Ishikawa (cell line): ENCODE results near the gene PTGES2.

Experiments used
- CEBPB ChIP-seq: IDR thresholded peaks from 2 replicates; pipeline ENCODE4 v1.6.1; 2012
- CREB1 ChIP-seq: IDR thresholded peaks from 2 replicates; pipeline ENCODE4 v1.6.1; 2012; ENCODE audit warnings: low read depth
- EGR1 ChIP-seq: IDR thresholded peaks from 2 replicates; pipeline ENCODE4 v1.6.1; 2012
- EP300 ChIP-seq: IDR thresholded peaks from 2 replicates; pipeline ENCODE4 v1.6.1; 2012; ENCODE audit warnings: borderline replicate concordance
- FOXM1 ChIP-seq: IDR thresholded peaks from 2 replicates; pipeline ENCODE4 v1.6.1; 2012; ENCODE audit warnings: low read depth, borderline replicate concordance
- MAX ChIP-seq: IDR thresholded peaks from 2 replicates; pipeline ENCODE4 v1.6.1; 2012
- NFIC ChIP-seq: IDR thresholded peaks from 2 replicates; pipeline ENCODE4 v1.6.1; 2012
- RAD21 ChIP-seq: IDR thresholded peaks from 2 replicates; pipeline ENCODE4 v1.6.1; 2012; ENCODE audit warnings: low read depth
- REST ChIP-seq: IDR thresholded peaks from 2 replicates; pipeline ENCODE4 v1.6.1; 2012; ENCODE audit warnings: low read depth, mild to moderate bottlenecking
- TAF1 ChIP-seq: IDR thresholded peaks from 2 replicates; pipeline ENCODE4 v1.6.1; 2012; ENCODE audit warnings: low read depth, mild to moderate bottlenecking
- TCF12 ChIP-seq: IDR thresholded peaks from 2 replicates; pipeline ENCODE4 v1.6.1; 2012; ENCODE audit warnings: low read depth
- USF1 ChIP-seq: IDR thresholded peaks from 2 replicates; pipeline ENCODE4 v1.6.1; 2012
- YY1 ChIP-seq: IDR thresholded peaks from 2 replicates; pipeline ENCODE4 v1.6.1; 2012; ENCODE audit warnings: low read depth
- ZBTB7A ChIP-seq: IDR thresholded peaks from 2 replicates; pipeline ENCODE4 v1.6.1; 2012; ENCODE audit warnings: low read depth

PTGES2 gene

GRCh38 chr9:128104171-128104618, 23.3 kb downstream of the PTGES2 start:
- TF ChIP-seq USF1 = no peak
- TF ChIP-seq EP300 = no peak
- TF ChIP-seq TCF12 = no peak
- no peak for TF ChIP-seq TAF1
- TF ChIP-seq RAD21 = no peak
- TF ChIP-seq CREB1 = no peak
- no peak for TF ChIP-seq ZBTB7A

- TF ChIP-seq CEBPB (no peak), REST (no peak), EP300 (no peak), TAF1 (no peak), YY1 (no peak), NFIC (no peak), USF1 (no peak), RAD21 (no peak), CREB1 (no peak), FOXM1 (no peak), MAX (no peak), ZBTB7A (no peak), TCF12 (no peak)
These were observed 24.0 kb downstream of the PTGES2 start for GRCh38 chr9:128103589-128103962.

GRCh38 chr9:128102861-128103588, 24.5 kb downstream of the PTGES2 start:
- TF ChIP-seq REST = no peak
- no peak for TF ChIP-seq MAX
- TF ChIP-seq YY1 = no peak
- TF ChIP-seq CEBPB = no peak
- no peak for TF ChIP-seq TCF12
- TF ChIP-seq RAD21 = no peak
- no peak for TF ChIP-seq EP300
- TF ChIP-seq TAF1 = no peak
- no peak for TF ChIP-seq ZBTB7A
- no peak for TF ChIP-seq EGR1
- TF ChIP-seq USF1 = no peak

GRCh38 chr9:128102196-128102595, 25.3 kb downstream of the PTGES2 start:
- TF ChIP-seq FOXM1 (no peak), REST (no peak), MAX (no peak), YY1 (no peak), EP300 (no peak), ZBTB7A (no peak), TAF1 (no peak), CEBPB (no peak), CREB1 (no peak), RAD21 (no peak), USF1 (no peak)
